Kidney (tissue), 14 donors: ENCODE data around the gene GRPEL1. TPM values are rescaled to one million over a fixed set of nuclear protein-coding genes. Genes with fewer than 3 reads are reported as not detected.

ENCODE experiments used
- DNase-seq, 5 donors: peaks; one replicate each; pipeline ENCODE4 v3.0.0-alpha.2; 2013 to 2020
- FAIRE-seq: peaks from 2 replicates; lab custom pipeline; 2012; peaks lifted over from hg19 to GRCh38; lab: Jason Lieb, UNC
- H3K27ac ChIP-seq, 2 donors: one replicate each; pipeline ENCODE4 v1.7.0; 2013; ENCODE audit warnings: low read depth in 2 of 2, low read length in 2 of 2, inconsistent platforms in 1 of 2
- H3K27me3 ChIP-seq: one replicate; pipeline ENCODE4 v1.7.1; 2013; ENCODE audit warnings: low read length, inconsistent platforms; ENCODE audit not compliant: control insufficient read depth, insufficient read depth
- H3K36me3 ChIP-seq, 3 donors: one replicate each; pipeline versions ENCODE4 v1.7.0 to v1.7.1; 2013; ENCODE audit warnings: low read length in 3 of 3, control low read depth in 1 of 3, inconsistent platforms in 1 of 3; ENCODE audit not compliant: insufficient read depth in 3 of 3, control insufficient read depth in 2 of 3
- H3K4me1 ChIP-seq, 3 donors: one replicate each; pipeline versions ENCODE4 v1.7.0 to v1.7.1; 2013; ENCODE audit warnings: low read length in 3 of 3, inconsistent platforms in 1 of 3, low read depth in 1 of 3; ENCODE audit not compliant: control insufficient read depth in 2 of 3, insufficient read depth in 2 of 3
- H3K4me3 ChIP-seq, 3 donors: one replicate each; pipeline versions ENCODE4 v1.7.0 to v1.8.1; 2013; ENCODE audit warnings: low read length in 3 of 3, control low read depth in 1 of 3, inconsistent platforms in 1 of 3
- H3K9ac ChIP-seq, 3 donors: one replicate each; pipeline versions ENCODE4 v1.7.0 to v1.7.1; 2013; ENCODE audit warnings: low read length in 3 of 3, control low read depth in 1 of 3, inconsistent platforms in 1 of 3
- H3K9me3 ChIP-seq, 3 donors: one replicate each; pipeline versions ENCODE4 v1.7.0 to v1.7.1; 2013; ENCODE audit warnings: low read length in 3 of 3, control low read depth in 1 of 3, inconsistent platforms in 1 of 3; ENCODE audit not compliant: control insufficient read depth in 2 of 3, insufficient read depth in 1 of 3
- intact Hi-C: fragments of 100-400 bp; cut with DNase I; formaldehyde crosslinking; loops from one replicate; pipeline ENCODE4 v1.11.1; 2022
- polyA plus RNA-seq: library from polyadenylated mRNA; stranded (reverse); fragments of 350-450 nt; fragmentation: Illumina TruSeq; extraction: RNeasy Lipid Tissue Mini Kit (QIAGEN cat#74804); gene quantifications from one replicate; pipeline ENCODE4 v1.2.3, GENCODE V29; 2014; ENCODE audit warnings: low read depth, low replicate concordance; ENCODE audit not compliant: insufficient read depth
- total RNA-seq: library from RNA; stranded (reverse); fragmentation: NEBNext Ultra II Directional; extraction: Animal tissue kit (Norgen Biotek cat#: 25700); gene quantifications from one replicate; pipeline ENCODE4 v1.2.1, GENCODE V29; 2021
- TF ChIP-seq, protein P1 (sequence below): IDR thresholded peaks from 3 replicates; pipeline ENCODE4 v1.5.1; 2012; ENCODE audit warnings: mild to moderate bottlenecking, moderate library complexity, borderline replicate concordance; ENCODE audit not compliant: insufficient read depth; ENCODE audit errors: extremely low read depth
- donor health status: control.
- donor health status: control.
- donor health status: control.
- donor health status: control.
- donor health status: control.
- donor health status: DM: yes; HTN: yes; CAD: no.
- donor health status: Normal renal cell carcinoma (clear cell type).

Gene GRPEL1
- total and polyA plus RNA-seq, 2 donors from 2014 or later, result 27.4 to 84.9 TPM

DNA sequence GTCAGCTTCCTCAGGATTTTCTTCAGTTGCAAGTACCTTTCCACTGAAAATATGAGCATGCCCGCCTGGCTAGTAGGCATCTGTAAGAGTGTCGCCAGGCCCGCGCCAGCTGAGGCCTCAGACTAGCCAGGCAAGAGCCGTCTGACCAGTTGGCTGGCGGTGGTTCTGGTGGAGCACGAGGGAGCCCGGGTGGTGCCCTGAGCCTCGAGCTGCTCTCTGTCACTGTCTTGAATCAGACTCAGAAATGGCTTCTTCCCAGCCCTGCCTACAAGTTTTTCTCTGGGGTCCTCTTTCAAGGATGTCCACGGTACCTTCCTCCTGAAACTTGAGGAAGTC is 11.9 kb downstream of the GRPEL1 start:
- Histone ChIP-seq H3K4me3 (no peak overlapping the region), H3K9me3 (no peaks in the 10 kb centered on the region), H3K36me3 (peaks cover under 1 to 31% (median 29%) of the 10 kb centered on the region in 3 donors), H3K9ac (no peak overlapping the region), H3K27ac (no peak overlapping the region), H3K4me1 (no peaks in the 10 kb centered on the region), H3K27me3 (no peaks in the 10 kb centered on the region)
- no peak for DNase-seq
- no peak for FAIRE-seq
- intact Hi-C loops, result no loop called here
- TF ChIP-seq, protein P1, sequence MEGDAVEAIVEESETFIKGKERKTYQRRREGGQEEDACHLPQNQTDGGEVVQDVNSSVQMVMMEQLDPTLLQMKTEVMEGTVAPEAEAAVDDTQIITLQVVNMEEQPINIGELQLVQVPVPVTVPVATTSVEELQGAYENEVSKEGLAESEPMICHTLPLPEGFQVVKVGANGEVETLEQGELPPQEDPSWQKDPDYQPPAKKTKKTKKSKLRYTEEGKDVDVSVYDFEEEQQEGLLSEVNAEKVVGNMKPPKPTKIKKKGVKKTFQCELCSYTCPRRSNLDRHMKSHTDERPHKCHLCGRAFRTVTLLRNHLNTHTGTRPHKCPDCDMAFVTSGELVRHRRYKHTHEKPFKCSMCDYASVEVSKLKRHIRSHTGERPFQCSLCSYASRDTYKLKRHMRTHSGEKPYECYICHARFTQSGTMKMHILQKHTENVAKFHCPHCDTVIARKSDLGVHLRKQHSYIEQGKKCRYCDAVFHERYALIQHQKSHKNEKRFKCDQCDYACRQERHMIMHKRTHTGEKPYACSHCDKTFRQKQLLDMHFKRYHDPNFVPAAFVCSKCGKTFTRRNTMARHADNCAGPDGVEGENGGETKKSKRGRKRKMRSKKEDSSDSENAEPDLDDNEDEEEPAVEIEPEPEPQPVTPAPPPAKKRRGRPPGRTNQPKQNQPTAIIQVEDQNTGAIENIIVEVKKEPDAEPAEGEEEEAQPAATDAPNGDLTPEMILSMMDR, result no peak

DNA sequence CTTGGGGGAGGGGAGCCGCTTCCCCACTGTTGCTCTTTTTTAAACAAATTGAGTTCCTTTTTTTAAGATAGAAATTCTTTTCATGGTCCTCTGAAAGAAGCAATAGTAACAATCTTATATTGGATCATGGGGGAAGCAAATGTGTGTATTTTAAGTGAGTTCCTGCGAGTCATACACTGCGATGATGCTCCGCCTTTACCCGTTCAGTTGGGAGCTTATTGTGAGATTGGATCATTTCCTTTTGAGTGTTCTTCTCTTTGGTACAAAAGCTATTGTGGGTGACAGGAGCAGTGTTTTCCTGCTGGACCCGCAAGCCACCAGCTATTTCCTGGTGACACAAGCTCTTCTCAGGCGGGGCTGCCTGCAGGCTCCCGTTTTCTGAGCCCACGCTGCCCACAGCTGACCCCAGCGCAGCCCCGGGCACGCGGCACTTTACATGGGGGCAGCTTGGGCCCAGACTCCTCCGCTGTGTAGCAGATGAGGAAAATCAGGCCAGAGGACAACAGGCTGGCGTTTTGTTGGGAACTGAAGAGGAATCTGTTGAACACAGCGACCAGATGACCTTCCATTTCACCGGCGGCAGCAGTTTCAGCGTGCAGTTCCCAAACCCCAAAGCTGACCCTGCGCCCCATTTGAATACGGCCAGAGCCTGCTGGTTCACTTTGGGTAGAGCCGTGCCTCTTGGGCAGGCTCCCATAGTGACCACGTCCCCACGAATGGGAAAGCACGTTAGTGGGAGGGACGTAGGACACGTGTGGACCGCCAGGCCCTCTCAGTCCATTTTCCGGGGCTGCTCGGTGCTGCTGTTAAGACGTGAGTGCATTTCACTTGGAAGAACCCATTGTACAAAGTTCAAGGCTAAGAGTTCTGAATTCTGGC is 12.5 kb downstream of the GRPEL1 start:
- H3K4me3 ChIP-seq, result no peak overlapping the region
- no peak for FAIRE-seq
- peaks cover 0 to 25% (median 25%) of the 10 kb centered on the region in 3 donors for H3K36me3 ChIP-seq

DNA sequence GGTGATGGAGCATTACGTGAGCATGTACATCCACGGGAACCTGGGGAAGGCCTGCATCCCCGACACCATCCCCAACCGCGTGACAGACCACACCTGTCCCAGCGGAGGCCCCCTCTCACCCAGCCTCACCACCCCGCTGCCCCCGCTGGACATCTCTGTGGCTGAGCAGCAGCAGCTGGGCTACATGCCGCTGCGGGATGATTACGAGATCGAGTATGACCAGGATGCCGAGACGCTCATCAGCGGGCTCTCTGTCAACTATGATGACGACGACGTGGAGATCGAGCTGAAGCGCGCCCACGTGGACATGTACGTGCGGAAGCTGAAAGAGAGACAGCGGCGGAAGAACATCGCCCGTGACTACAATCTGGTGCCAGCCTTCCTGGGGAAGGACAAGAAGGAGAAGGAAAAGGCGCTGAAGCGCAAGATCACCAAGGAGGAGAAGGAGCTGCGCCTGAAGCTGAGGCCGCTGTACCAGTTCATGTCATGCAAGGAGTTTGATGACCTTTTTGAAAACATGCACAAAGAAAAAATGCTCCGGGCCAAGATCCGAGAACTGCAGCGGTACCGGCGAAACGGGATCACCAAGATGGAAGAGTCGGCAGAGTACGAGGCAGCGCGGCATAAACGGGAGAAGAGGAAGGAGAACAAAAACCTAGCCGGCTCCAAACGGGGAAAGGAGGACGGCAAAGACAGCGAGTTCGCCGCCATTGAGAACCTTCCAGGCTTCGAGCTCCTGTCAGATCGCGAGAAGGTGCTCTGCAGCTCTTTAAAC is 13.6 kb downstream of the GRPEL1 start:
- Histone ChIP-seq H3K9me3 (no peaks in the 10 kb centered on the region), H3K36me3 (peaks cover 0 to 21% (median 21%) of the 10 kb centered on the region in 3 donors), H3K4me1 (no peaks in the 10 kb centered on the region), H3K9ac (no peak overlapping the region), H3K4me3 (no peak overlapping the region), H3K27ac (no peak overlapping the region), H3K27me3 (no peaks in the 10 kb centered on the region)
- DNase-seq (no peak), FAIRE-seq (no peak)
- TF ChIP-seq, protein P1, result no peak
- intact Hi-C loops, result no loop called here

More for the DNA sequence above, 12.5 kb downstream of the GRPEL1 start:
- Histone ChIP-seq H3K27me3 (no peaks in the 10 kb centered on the region), H3K4me1 (no peaks in the 10 kb centered on the region), H3K27ac (no peak overlapping the region), H3K9ac (no peak overlapping the region), H3K9me3 (no peaks in the 10 kb centered on the region)
- no peak for DNase-seq
- TF ChIP-seq, protein P1, result no peak
- intact Hi-C loops, result no loop called here
